Lung (tissue), 12 donors: ENCODE results near the gene MSANTD1. TPM values are rescaled to one million over a fixed set of nuclear protein-coding genes. Genes with fewer than 3 reads are reported as not detected.

ENCODE experiments used
- ATAC-seq: fragments of 200-7000 bp; cut with Tn5 transposase; one replicate; pipeline ENCODE4 v1.9.1; 2020; ENCODE audit warnings: moderate number of reproducible peaks; ENCODE audit not compliant: insufficient read depth, low FRiP score
- DNase-seq, 3 donors: peaks; one replicate each; pipeline ENCODE4 v3.0.0-alpha.2; 2013 to 2017
- H3K27ac ChIP-seq, 2 donors: one replicate each; pipeline ENCODE4 v1.5.1; 2013; ENCODE audit warnings: mild to moderate bottlenecking in 2 of 2, moderate library complexity in 2 of 2, control low read depth in 1 of 2, inconsistent platforms in 1 of 2, low read depth in 1 of 2, low read length in 1 of 2
- H3K27me3 ChIP-seq, 3 donors: one replicate each; pipeline ENCODE4 v1.5.1; 2013; ENCODE audit warnings: low read length in 2 of 3; ENCODE audit not compliant: control insufficient read depth in 3 of 3, insufficient read depth in 3 of 3
- H3K36me3 ChIP-seq, 4 donors: one replicate each; pipeline ENCODE4 v1.5.1; 2013; ENCODE audit warnings: low read length in 4 of 4, mild to moderate bottlenecking in 1 of 4, moderate library complexity in 1 of 4; ENCODE audit not compliant: control insufficient read depth in 4 of 4, insufficient read depth in 4 of 4
- H3K4me1 ChIP-seq, 5 donors: one replicate each; pipeline ENCODE4 v1.5.1; 2013; ENCODE audit warnings: low read length in 5 of 5, mild to moderate bottlenecking in 2 of 5, moderate library complexity in 1 of 5; ENCODE audit not compliant: control insufficient read depth in 5 of 5, insufficient read depth in 5 of 5
- H3K4me3 ChIP-seq: one replicate; pipeline ENCODE4 v1.5.1; 2013; ENCODE audit warnings: mild to moderate bottlenecking, control low read depth, moderate library complexity
- H3K9ac ChIP-seq, 2 donors: one replicate each; pipeline ENCODE4 v1.5.1; 2013; ENCODE audit warnings: low read length in 2 of 2, control low read depth in 1 of 2; ENCODE audit not compliant: insufficient read depth in 1 of 2
- H3K9me3 ChIP-seq, 4 donors: one replicate each; pipeline ENCODE4 v1.5.1; 2013; ENCODE audit warnings: low read length in 3 of 4, mild to moderate bottlenecking in 1 of 4, moderate library complexity in 1 of 4; ENCODE audit not compliant: control insufficient read depth in 4 of 4, insufficient read depth in 3 of 4
- CTCF ChIP-seq: IDR thresholded peaks from 2 replicates; pipeline ENCODE4 v1.5.1; 2012; ENCODE audit warnings: mild to moderate bottlenecking; ENCODE audit errors: control extremely low read depth, extremely low read depth
- WGBS, 2 donors: extraction: QIAGEN DNeasy Blood & Tissue Kit; methylation state at CpG; one replicate each; pipeline ENCODE4 v1.1.7; 2013; 5-methylcytosine and 5-hydroxymethylcytosine counted together
- polyA plus RNA-seq, 2 donors: library from polyadenylated mRNA; stranded (reverse); fragments of 200-250 nt; gene quantifications; one replicate each; pipeline ENCODE4 v1.2.1, GENCODE V29; 2013
- total RNA-seq, 2 donors: library from RNA; depleted of rRNA in 1 of 2; stranded (reverse); fragments of >200 nt in 1 of 2; gene quantifications; one replicate each; pipeline ENCODE4 v1.2.1, GENCODE V29; 2014 to 2021
- donor health status: control.
- donor health status: control.
- donor health status: Bipolar disorder and iron deficiency.
- donor health status: healthy.
- donor health status: DM: yes; HTN: yes; CAD: no.

Gene MSANTD1
- total and polyA plus RNA-seq, 4 donors: 0.35 to 1.4 (median 0.88) TPM

- Histone ChIP-seq H3K9me3 (no peaks in the 10 kb centered on the region), H3K9ac (no peak overlapping the region), H3K4me1 (peaks cover 0 to 13% (median 0%) of the 10 kb centered on the region in 5 donors), H3K27ac (no peak overlapping the region), H3K36me3 (peaks cover 0 to 13% (median 0%) of the 10 kb centered on the region in 4 donors), H3K27me3 (no peaks in the 10 kb centered on the region), H3K4me3 (no peak overlapping the region)
- no peak for TF ChIP-seq CTCF
- DNase-seq: no peak
- 88 to 97% methylated on average over 13 of the region's 13 CpGs for WGBS, 2 donors
- no peak for ATAC-seq
Observed at GRCh38 chr4:3253808-3254207, 4.8 kb downstream of the MSANTD1 start.

- ATAC-seq (no peak), DNase-seq (no peak)
- H3K9me3 ChIP-seq: no peaks in the 10 kb centered on the region
- no peak overlapping the region for H3K27ac ChIP-seq
- no peak for TF ChIP-seq CTCF
- no peak overlapping the region for H3K9ac ChIP-seq
- 92 to 95% methylated on average over 14 of the region's 14 CpGs for WGBS, 2 donors
- H3K4me1 ChIP-seq: peaks cover 0 to 13% (median 0%) of the 10 kb centered on the region in 5 donors
- H3K36me3 ChIP-seq: peaks cover 0 to 13% (median 0%) of the 10 kb centered on the region in 4 donors
- H3K27me3 ChIP-seq: no peaks in the 10 kb centered on the region
- no peak overlapping the region for H3K4me3 ChIP-seq
Observed at GRCh38 chr4:3254302-3255131, 5.6 kb downstream of the MSANTD1 start.

GRCh38 chr4:3255611-3256186, 6.7 kb downstream of the MSANTD1 start:
- no peak for DNase-seq
- Histone ChIP-seq H3K4me3 (no peak overlapping the region), H3K27ac (no peak overlapping the region), H3K4me1 (peaks cover 0 to 5% (median 0%) of the 10 kb centered on the region in 5 donors), H3K36me3 (peaks cover 0 to 13% (median 0%) of the 10 kb centered on the region in 4 donors), H3K27me3 (no peaks in the 10 kb centered on the region), H3K9ac (no peak overlapping the region), H3K9me3 (no peaks in the 10 kb centered on the region)
- TF ChIP-seq CTCF: no peak
- WGBS, 2 donors: 95 to 97% methylated on average over 29 to 36 of the region's 36 CpGs
- ATAC-seq: no peak
